ENCODE measurements around the gene DPH2.
A peak's percentile ranks its signal among the peaks of the same experiment; 100 is the strongest.

DPH2 gene

GRCh38 chr1:43971336-43971980 lies 1.6 kb downstream of the DPH2 start:
- TF ChIP-seq ZNF70 (CRISPR knock-in tag; IDR thresholded peaks at IDR 0.05) (no peak), ARNTL (CRISPR knock-in tag; IDR thresholded peaks at IDR 0.05; ENCODE audit: borderline replicate concordance, low read depth) (no peak), PATZ1 (CRISPR knock-in tag; IDR thresholded peaks at IDR 0.05; ENCODE audit: borderline replicate concordance) (no peak), CREB5 (CRISPR knock-in tag; IDR thresholded peaks at IDR 0.05; ENCODE audit: low read depth) (no peak), ZNF565 (CRISPR knock-in tag; conservative IDR thresholded peaks at IDR 0.05; ENCODE audit: low read depth) (no peak), ISL1 (CRISPR knock-in tag; IDR thresholded peaks at IDR 0.05) (no peak), PPARA (CRISPR knock-in tag; IDR thresholded peaks at IDR 0.05; ENCODE audit: borderline replicate concordance) (no peak), ZNF8 (CRISPR knock-in tag; IDR thresholded peaks at IDR 0.05) (no peak)
- no peak for ATAC-seq

GRCh38 chr1:43973981-43974442 lies 4.2 kb downstream of the DPH2 start:
- peak; percentile 0; the same call in 2 of the 3 replicates for ATAC-seq
- TF ChIP-seq TCF4 (CRISPR knock-in tag; IDR thresholded peaks at IDR 0.05; ENCODE audit: borderline replicate concordance) (no peak), ARNTL (CRISPR knock-in tag; IDR thresholded peaks at IDR 0.05; ENCODE audit: borderline replicate concordance, low read depth) (no peak), PPARA (CRISPR knock-in tag; IDR thresholded peaks at IDR 0.05; ENCODE audit: borderline replicate concordance) (no peak), ZNF8 (CRISPR knock-in tag; IDR thresholded peaks at IDR 0.05) (no peak)

DNA sequence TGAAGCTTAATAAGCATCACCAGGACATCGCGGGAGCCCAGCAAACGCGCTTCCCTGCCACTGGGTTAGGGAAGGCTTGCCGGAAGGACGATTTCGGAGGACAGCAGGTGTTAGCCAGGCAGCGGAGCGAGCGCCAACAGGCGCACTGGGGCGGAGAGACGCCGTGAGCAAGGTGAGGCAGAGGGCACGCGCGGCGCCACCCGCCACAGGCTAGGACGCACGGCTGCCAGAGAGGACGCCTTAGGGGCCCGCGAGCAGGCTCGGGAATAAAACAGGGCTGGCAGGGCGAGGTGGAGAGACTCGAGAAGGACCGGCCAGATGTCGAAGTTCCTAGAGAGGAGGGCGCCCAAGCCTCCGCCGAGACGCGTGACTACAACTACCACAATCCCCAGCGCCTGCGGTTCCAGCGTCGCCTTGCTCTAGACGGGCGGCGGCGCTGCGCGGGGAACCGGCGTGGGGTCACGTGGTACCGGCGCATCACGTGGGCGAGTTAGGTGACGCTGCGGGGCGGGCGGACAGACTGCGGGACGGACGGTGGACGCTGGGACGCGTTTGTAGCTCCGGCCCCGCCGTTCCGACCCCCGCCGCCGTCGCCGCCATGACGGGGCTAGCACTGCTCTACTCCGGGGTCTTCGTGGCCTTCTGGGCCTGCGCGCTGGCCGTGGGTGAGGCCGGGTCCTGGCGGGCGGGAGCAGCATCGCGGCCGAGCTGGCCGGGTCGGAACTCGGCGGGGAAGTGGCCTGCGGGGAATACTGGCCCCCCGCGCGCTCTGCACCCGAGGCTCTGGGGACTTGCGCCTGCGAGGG lies 4.8 kb downstream of the DPH2 start, which contains the start of gene ATP6V0B:
Gene ATP6V0B (plus strand): TSS at position 518 of the 806 bp plus-strand sequence. CDS start 81 bp downstream, at position 599.
- TF ChIP-seq, protein P1, sequence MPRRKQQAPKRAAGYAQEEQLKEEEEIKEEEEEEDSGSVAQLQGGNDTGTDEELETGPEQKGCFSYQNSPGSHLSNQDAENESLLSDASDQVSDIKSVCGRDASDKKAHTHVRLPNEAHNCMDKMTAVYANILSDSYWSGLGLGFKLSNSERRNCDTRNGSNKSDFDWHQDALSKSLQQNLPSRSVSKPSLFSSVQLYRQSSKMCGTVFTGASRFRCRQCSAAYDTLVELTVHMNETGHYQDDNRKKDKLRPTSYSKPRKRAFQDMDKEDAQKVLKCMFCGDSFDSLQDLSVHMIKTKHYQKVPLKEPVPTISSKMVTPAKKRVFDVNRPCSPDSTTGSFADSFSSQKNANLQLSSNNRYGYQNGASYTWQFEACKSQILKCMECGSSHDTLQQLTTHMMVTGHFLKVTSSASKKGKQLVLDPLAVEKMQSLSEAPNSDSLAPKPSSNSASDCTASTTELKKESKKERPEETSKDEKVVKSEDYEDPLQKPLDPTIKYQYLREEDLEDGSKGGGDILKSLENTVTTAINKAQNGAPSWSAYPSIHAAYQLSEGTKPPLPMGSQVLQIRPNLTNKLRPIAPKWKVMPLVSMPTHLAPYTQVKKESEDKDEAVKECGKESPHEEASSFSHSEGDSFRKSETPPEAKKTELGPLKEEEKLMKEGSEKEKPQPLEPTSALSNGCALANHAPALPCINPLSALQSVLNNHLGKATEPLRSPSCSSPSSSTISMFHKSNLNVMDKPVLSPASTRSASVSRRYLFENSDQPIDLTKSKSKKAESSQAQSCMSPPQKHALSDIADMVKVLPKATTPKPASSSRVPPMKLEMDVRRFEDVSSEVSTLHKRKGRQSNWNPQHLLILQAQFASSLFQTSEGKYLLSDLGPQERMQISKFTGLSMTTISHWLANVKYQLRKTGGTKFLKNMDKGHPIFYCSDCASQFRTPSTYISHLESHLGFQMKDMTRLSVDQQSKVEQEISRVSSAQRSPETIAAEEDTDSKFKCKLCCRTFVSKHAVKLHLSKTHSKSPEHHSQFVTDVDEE (CRISPR knock-in tag; IDR thresholded peaks at IDR 0.05) = no peak
- TF ChIP-seq ZC3H10 (CRISPR knock-in tag; IDR thresholded peaks at IDR 0.05) (no peak), ZNF565 (CRISPR knock-in tag; conservative IDR thresholded peaks at IDR 0.05; ENCODE audit: low read depth) (no peak), ZFP3 (CRISPR knock-in tag; IDR thresholded peaks at IDR 0.05) (no peak), BACH2 (CRISPR knock-in tag; IDR thresholded peaks at IDR 0.05; ENCODE audit: borderline replicate concordance) (no peak), GLIS3 (CRISPR knock-in tag; IDR thresholded peaks at IDR 0.05) (no peak; the same call in 1 of the 2 replicates), ZNF70 (CRISPR knock-in tag; IDR thresholded peaks at IDR 0.05) (no peak), PATZ1 (CRISPR knock-in tag; IDR thresholded peaks at IDR 0.05; ENCODE audit: borderline replicate concordance) (no peak), ARNTL (CRISPR knock-in tag; IDR thresholded peaks at IDR 0.05; ENCODE audit: borderline replicate concordance, low read depth) (no peak), TOX (CRISPR knock-in tag; IDR thresholded peaks at IDR 0.05; ENCODE audit: borderline replicate concordance) (no peak), OSR1 (CRISPR knock-in tag; IDR thresholded peaks at IDR 0.05) (no peak), PPARA (CRISPR knock-in tag; IDR thresholded peaks at IDR 0.05; ENCODE audit: borderline replicate concordance) (no peak), ZNF8 (CRISPR knock-in tag; IDR thresholded peaks at IDR 0.05) (no peak), TCF4 (CRISPR knock-in tag; IDR thresholded peaks at IDR 0.05; ENCODE audit: borderline replicate concordance) (no peak), CREB5 (CRISPR knock-in tag; IDR thresholded peaks at IDR 0.05; ENCODE audit: low read depth) (no peak), ISL1 (CRISPR knock-in tag; IDR thresholded peaks at IDR 0.05) (no peak), ZFP30 (CRISPR knock-in tag; IDR thresholded peaks at IDR 0.05) (no peak), POU6F1 (CRISPR knock-in tag; IDR thresholded peaks at IDR 0.05; ENCODE audit: borderline replicate concordance, low read depth) (no peak), RARB (CRISPR knock-in tag; IDR thresholded peaks at IDR 0.05) (no peak)
- TF ChIP-seq, protein P2, sequence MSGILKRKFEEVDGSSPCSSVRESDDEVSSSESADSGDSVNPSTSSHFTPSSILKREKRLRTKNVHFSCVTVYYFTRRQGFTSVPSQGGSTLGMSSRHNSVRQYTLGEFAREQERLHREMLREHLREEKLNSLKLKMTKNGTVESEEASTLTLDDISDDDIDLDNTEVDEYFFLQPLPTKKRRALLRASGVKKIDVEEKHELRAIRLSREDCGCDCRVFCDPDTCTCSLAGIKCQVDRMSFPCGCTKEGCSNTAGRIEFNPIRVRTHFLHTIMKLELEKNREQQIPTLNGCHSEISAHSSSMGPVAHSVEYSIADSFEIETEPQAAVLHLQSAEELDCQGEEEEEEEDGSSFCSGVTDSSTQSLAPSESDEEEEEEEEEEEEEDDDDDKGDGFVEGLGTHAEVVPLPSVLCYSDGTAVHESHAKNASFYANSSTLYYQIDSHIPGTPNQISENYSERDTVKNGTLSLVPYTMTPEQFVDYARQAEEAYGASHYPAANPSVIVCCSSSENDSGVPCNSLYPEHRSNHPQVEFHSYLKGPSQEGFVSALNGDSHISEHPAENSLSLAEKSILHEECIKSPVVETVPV (CRISPR knock-in tag; IDR thresholded peaks at IDR 0.05) = no peak
- ATAC-seq = peak; percentile 84
